HG03060 (cell line): ENCODE results near the gene OLFML2A.

ENCODE experiments used
- ATAC-seq: cut with Tn5 transposase; IDR thresholded peaks from one replicate; pipeline ENCODE4 v1.9.1; 2021; ENCODE audit warnings: low read depth, moderate number of reproducible peaks; ENCODE audit not compliant: unreplicated experiment

OLFML2A gene

DNA sequence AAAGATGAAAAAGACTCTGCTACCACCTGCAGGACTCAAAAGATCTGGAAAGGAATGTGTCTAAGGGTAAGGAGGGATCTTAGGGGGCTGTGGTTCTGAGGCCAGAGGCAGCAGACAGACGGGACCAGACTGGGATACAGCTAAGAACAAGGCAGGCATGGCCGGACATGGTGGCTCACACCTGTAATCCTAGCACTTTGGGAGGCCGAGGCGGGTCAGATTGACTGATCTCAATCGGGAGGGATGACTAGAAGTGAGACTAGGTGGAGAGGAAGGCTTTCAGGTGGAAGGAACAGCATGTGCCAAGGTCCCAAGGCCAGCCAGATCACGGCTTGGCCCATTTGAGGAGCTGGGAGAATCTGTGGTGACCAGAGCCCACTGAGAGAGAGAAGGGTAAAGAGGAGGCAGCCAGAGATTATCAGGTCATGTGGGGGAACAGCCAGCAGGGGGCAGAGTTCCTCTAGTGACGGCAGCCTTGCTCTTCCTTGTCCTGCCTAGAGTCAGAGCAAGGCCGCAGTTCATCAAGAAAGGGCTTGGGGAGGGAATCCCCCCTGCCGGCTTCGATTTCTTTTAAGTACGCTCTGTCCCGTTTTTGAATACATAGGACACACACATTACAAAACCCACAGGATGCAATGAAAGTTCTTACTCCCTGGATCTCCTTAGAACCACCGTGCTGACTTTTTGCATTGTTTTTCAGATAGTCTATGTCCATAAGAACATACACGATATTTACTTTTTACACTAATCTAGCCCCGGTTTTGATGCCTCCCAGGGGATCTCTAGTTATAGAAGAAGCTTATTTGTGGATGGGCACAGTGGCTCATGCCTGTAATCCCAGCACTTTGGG lies 2.6 kb upstream of the OLFML2A start:
- no peak for ATAC-seq

- no peak for ATAC-seq
These were observed 347 bp upstream of the OLFML2A start for GRCh38 chr9:124776618-124776953.

DNA sequence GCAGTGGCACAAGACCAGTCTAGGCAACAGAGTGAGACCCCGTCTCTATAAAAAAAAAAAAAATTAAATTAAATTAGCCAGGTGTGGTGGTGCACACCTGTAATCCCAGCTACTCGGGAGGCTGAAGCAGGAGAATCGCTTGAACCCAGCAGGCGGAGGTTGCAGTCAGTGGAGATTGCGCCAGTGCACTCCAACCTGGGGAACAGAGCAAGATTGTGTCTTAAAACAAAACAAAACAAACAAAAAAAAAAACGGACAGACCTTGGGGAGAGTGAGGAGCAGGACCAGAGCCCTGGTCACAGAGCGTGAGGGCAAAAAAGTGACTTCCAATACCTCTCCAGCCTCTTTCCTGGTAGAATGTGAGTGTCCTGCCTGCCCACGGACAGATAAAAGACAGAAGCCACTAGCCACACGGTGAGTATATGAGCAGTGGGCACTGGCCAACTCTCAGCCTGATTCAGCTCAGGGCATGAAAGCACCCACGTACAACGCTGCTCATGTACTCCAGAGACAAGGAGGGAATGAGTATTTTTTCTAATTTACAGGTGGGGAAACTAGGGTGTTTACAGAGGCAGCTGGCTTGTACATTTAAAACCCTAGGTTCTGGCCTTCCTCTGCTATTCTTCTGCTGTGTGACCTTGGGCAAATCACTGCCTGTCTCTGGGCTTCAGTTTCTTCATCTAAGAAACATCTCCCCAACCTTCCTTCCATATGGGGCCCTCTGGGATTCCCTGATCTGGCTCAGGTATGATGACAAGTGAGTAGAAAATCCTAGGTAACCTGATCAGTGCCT lies 1.8 kb downstream of the OLFML2A start:
- no peak for ATAC-seq

- no peak for ATAC-seq
These were observed 2.6 kb downstream of the OLFML2A start for GRCh38 chr9:124779368-124780059.

GRCh38 chr9:124780060-124780756 lies 3.3 kb downstream of the OLFML2A start:
- ATAC-seq: no peak

DNA sequence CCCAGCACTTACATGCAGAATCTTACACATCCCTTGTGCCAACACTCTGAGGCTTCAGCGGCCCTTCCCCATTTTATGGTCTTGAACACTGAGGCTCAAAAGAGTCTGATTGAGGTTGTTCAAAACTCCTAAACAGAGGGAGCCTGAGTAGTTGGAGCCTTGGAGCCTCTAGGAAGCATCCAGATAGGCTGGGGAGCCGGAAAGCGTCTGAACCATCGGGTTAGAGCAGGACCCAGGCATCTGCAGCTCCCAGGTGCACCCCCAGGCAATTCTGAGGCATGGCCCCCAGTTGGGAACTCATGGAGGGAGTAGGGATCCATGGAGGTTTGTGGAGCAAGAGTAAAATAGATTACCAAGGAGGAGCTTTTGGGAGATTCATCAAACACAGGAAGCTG lies 3.8 kb downstream of the OLFML2A start:
- ATAC-seq: no peak

DNA sequence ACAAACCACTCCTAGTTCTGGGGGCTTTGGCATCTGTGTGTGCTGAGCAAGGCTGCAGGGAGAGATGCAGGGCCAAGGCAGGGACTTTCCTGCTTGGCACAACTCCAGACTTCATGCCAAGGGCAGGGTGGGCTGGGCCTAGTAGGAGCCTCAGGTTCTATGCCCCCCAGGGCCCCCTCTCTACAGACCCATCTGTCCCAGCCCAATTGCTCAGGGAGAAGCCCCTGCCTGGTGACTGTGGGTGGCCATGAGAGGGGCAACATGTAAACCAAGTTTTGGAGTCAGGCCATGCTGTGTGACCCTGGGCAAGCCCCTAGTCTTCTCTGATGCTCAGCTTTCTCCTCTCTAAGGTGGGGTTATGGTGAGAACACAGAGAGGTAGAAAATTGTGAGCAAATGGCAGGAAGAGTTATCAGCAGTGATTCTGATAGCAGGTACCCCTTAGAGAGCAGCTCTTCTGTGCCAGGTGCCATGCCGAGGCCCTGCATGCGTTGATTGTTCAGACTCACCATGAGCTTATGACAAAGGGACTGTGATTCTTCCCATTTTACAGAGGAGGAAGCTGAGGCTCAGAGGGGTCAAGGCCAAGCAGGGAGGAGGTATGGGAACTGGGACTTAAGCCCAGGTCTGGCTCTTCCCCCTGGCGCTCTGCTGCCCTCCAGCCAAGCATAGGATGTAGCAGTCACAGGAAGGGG lies 5.2 kb downstream of the OLFML2A start:
- no peak for ATAC-seq

GRCh38 chr9:124782661-124783574 lies 6.0 kb downstream of the OLFML2A start:
- no peak for ATAC-seq

- no peak for ATAC-seq
These were observed 6.9 kb downstream of the OLFML2A start for GRCh38 chr9:124783830-124784229.

- ATAC-seq: no peak
These were observed 7.6 kb downstream of the OLFML2A start for GRCh38 chr9:124784509-124784908.

- ATAC-seq: no peak
These were observed 10.1 kb downstream of the OLFML2A start for GRCh38 chr9:124786881-124787573.

DNA sequence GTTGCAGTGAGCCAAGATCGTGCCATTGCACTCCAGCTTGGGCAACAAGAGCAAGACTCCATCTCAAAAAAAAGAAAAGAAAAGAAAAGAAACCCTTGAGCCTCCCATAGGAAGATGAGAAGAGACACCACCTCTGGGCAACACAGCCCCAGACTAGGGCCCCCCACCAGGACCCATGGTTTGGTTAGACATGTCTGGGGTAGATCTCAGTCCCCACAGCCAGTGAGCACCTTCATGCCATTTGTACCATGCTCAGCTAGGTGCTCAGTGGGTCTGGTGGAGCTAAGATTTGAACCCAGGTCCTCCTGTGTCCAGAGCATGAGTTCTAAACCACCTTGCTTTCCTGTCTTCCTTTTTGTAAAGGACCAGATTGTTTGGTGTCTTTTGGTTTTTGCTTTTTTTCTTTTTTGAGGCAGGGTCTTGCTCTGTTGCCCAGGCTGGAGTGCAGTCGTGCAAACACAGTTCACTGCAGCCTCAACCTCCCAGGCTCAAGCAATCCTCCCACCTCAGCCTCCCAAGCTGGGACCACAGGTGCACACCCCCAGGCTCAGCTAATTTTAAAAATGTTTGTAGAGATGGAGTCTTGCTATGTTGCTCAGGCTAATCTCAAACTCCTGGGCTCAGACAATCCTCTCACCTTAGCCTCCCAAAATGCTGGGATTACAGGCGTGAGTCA lies 11.7 kb downstream of the OLFML2A start:
- ATAC-seq: no peak

DNA sequence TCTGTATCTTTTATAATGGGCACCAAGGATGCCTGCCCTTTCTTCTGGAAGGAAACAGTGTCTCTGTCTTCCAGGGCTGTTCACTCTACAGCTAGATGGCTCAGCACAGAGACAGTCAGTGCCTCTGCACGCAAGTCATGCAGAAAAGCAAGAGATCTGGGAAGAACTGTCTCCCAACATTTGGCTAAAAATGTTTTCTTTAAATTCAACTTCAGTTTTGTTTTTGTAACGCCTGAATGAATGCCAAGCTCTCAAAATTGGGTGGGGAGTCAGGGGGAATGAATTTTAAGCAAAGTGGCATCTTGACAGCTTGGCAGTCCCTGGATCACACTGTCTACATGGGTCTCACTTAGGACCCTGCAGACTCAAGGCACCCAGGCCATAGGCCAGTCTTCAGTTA lies 12.6 kb downstream of the OLFML2A start:
- no peak for ATAC-seq

- ATAC-seq: no peak
These were observed 13.4 kb downstream of the OLFML2A start for GRCh38 chr9:124790301-124790700.

- ATAC-seq: no peak
These were observed 14.0 kb downstream of the OLFML2A start for GRCh38 chr9:124790801-124791505.

- no peak for ATAC-seq
These were observed 15.5 kb downstream of the OLFML2A start for GRCh38 chr9:124792257-124793014.
